DND-41 (cell line): ENCODE measurements around the gene PRXL2B.

Source experiments
- CTCF ChIP-seq: IDR thresholded peaks from 2 replicates; pipeline ENCODE4 v1.5.1; 2012; ENCODE audit warnings: borderline replicate concordance, low read length, moderate library complexity, mild to moderate bottlenecking; ENCODE audit not compliant: poor library complexity, severe bottlenecking; ENCODE audit errors: extremely low read depth
- EZH2 ChIP-seq: IDR thresholded peaks from 3 replicates; pipeline ENCODE4 v1.6.1; 2012; ENCODE audit warnings: borderline replicate concordance, low read depth, mild to moderate bottlenecking, moderate library complexity, low read length, inconsistent platforms; ENCODE audit not compliant: severe bottlenecking

- no peak for TF ChIP-seq EZH2
- no peak for TF ChIP-seq CTCF
These were observed 27.6 kb downstream of the PRXL2B start for GRCh38 chr1:2614145-2614544.
